GM12874 (cell line): ENCODE data around the gene MGAT4C.

Experiments
- CTCF ChIP-seq: IDR thresholded peaks from 2 replicates; pipeline ENCODE4 v1.5.1; 2011; ENCODE audit warnings: low read depth, mild to moderate bottlenecking, control low read depth, low read length, moderate library complexity; ENCODE audit not compliant: insufficient read depth

MGAT4C gene

GRCh38 chr12:86015026-86015425 lies 241.2 kb downstream of the MGAT4C start:
- TF ChIP-seq CTCF = no peak

- no peak for TF ChIP-seq CTCF
Measured at GRCh38 chr12:86006727-86007126, 249.5 kb downstream of the MGAT4C start.

GRCh38 chr12:85998074-85998473 lies 258.1 kb downstream of the MGAT4C start:
- TF ChIP-seq CTCF = no peak

GRCh38 chr12:85996280-85996679 lies 259.9 kb downstream of the MGAT4C start:
- TF ChIP-seq CTCF = no peak

- TF ChIP-seq CTCF = no peak
Measured at GRCh38 chr12:85993746-85994145, 262.4 kb downstream of the MGAT4C start.

- TF ChIP-seq CTCF = no peak
Measured at GRCh38 chr12:85985996-85986395, 270.2 kb downstream of the MGAT4C start.

- no peak for TF ChIP-seq CTCF
Measured at GRCh38 chr12:85983601-85984000, 272.6 kb downstream of the MGAT4C start.

GRCh38 chr12:85979641-85980040 lies 276.6 kb downstream of the MGAT4C start:
- TF ChIP-seq CTCF = no peak
